K562 (cell line): ENCODE results near the gene LZTS2. TPM values are rescaled to one million over a fixed set of nuclear protein-coding genes. Genes with fewer than 3 reads are reported as not detected.

Source experiments
- CHD1 ChIP-seq: fragments of 200-600 bp; sonication (generic); IDR thresholded peaks from one replicate; pipeline ENCODE4 v1.6.1; 2012; ENCODE audit warnings: mild to moderate bottlenecking, moderate library complexity, low read length, inconsistent platforms
- CREB3L1 ChIP-seq: fragments of 450-650 bp; IDR thresholded peaks from 2 replicates; pipeline ENCODE4 v1.6.1; 2014; ENCODE audit warnings: low read depth, mild to moderate bottlenecking, moderate library complexity, borderline replicate concordance
- CTBP1 ChIP-seq: fragments of 450-650 bp; IDR thresholded peaks from 2 replicates; pipeline ENCODE4 v1.6.1; 2016; ENCODE audit warnings: borderline replicate concordance
- CXXC5 ChIP-seq: fragments of 250-450 bp; sonication (Bioruptor Pico); IDR thresholded peaks from 2 replicates; pipeline ENCODE4 v1.8.0; 2022; ENCODE audit warnings: inconsistent platforms, mild to moderate bottlenecking, moderate library complexity
- DNMT1 ChIP-seq: fragments of 450-650 bp; IDR thresholded peaks from 2 replicates; pipeline ENCODE4 v1.6.1; 2016; ENCODE audit warnings: antibody characterized with exemption, mild to moderate bottlenecking
- ETS2 ChIP-seq: IDR thresholded peaks from 2 replicates; pipeline ENCODE4 v1.6.1; 2016; ENCODE audit warnings: borderline replicate concordance, missing genetic modification characterization, mild to moderate bottlenecking, moderate library complexity, missing compliant biosample characterization; ENCODE audit not compliant: poor library complexity, severe bottlenecking
- FOXP4 ChIP-seq: sonication (generic); formaldehyde crosslinking; IDR thresholded peaks from 2 replicates; pipeline ENCODE4 v1.8.0; 2022; ENCODE audit warnings: mild to moderate bottlenecking, missing genetic modification reagents, borderline replicate concordance
- ID3 ChIP-seq, 2 experiments: fragments of 250-450 bp in 1 of 2; fragments of 450-650 bp in 1 of 2; sonication (Bioruptor Pico) in 1 of 2; IDR thresholded peaks; 2 replicates each; pipeline versions ENCODE4 v1.6.1 to v1.8.0; 2016 to 2021; ENCODE audit warnings: mild to moderate bottlenecking in 2 of 2, moderate library complexity in 2 of 2, missing compliant biosample characterization in 1 of 2, missing genetic modification characterization in 1 of 2
- MNT ChIP-seq, 2 experiments: fragments of 450-650 bp; conservative IDR thresholded peaks; 2 replicates each; pipeline ENCODE4 v1.6.1; 2017; ENCODE audit warnings: mild to moderate bottlenecking in 2 of 2, moderate library complexity in 2 of 2
- NCOA2 ChIP-seq, 2 experiments: fragments of 450-650 bp; IDR thresholded peaks; 2 replicates each; pipeline ENCODE4 v1.6.1; 2018; ENCODE audit warnings: mild to moderate bottlenecking in 2 of 2, moderate library complexity in 1 of 2; ENCODE audit not compliant: partially characterized antibody in 2 of 2
- NR2F6 ChIP-seq: fragments of 450-650 bp; formaldehyde crosslinking; IDR thresholded peaks from 2 replicates; pipeline ENCODE4 v1.4.0; 2020; ENCODE audit warnings: mild to moderate bottlenecking
- PHB2 ChIP-seq: fragments of 450-650 bp; IDR thresholded peaks from 2 replicates; pipeline ENCODE4 v1.6.1; 2017; ENCODE audit warnings: low read depth
- PML ChIP-seq: IDR thresholded peaks from 2 replicates; pipeline ENCODE4 v1.6.1; 2012; ENCODE audit warnings: low read length, inconsistent platforms
- ZBTB2 ChIP-seq: fragments of 450-650 bp; IDR thresholded peaks from 2 replicates; pipeline ENCODE4 v1.6.1; 2016; ENCODE audit warnings: antibody characterized with exemption
- ZNF77 ChIP-seq: fragments of 250-450 bp; sonication (Bioruptor Pico); IDR thresholded peaks from 2 replicates; pipeline ENCODE4 v1.5.0; 2020
- polyA plus RNA-seq, 8 experiments: library from polyadenylated mRNA; depleted of rRNA in 4 of 8; stranded (reverse) in 5 of 8; unstranded in 3 of 8; fragments of >200 nt; fragmentation: Nextera tagmentation in 2 of 8; fragmentation: Illumina TruSeq in 1 of 8; extraction: Ambion mirVana in 2 of 8; extraction: Trizol in 1 of 8; gene quantifications; 2 replicates each; pipeline versions ENCODE4 v1.2.1 to v1.2.3, GENCODE V29; 2011 to 2014; ENCODE audit warnings: inconsistent platforms in 1 of 8, missing spikeins in 1 of 8
- total RNA-seq, 7 experiments: library from RNA; depleted of rRNA in 6 of 7; stranded (reverse); fragments of >200 nt in 6 of 7; fragmentation: Illumina TruSeq in 2 of 7; extraction: Trizol in 2 of 7; gene quantifications; 2 replicates each; pipeline versions ENCODE4 v1.2.1 to v1.2.3, GENCODE V29; 2011 to 2021; ENCODE audit warnings: low replicate concordance in 1 of 7

Gene LZTS2
- total and polyA plus RNA-seq, 9 of the 15 experiments (the other 6 are each of a cell fraction or from before 2014, with no cell fraction given), result 0.23 to 42.5 (median 14.7) TPM

- TF ChIP-seq FOXP4 (CRISPR knock-in tag) (no peak), NCOA2 (IDR thresholded peaks at IDR 0.05; ENCODE audit: partially characterized antibody in 2 of 2) (no peak), ETS2 (tag) (no peak), ZNF77 (CRISPR knock-in tag) (no peak), CTBP1 (peak; percentile 72; the same call in 1 of the 2 replicates), PHB2 (no peak), CXXC5 (CRISPR knock-in tag) (peak; percentile 60), NR2F6 (no peak), ZBTB2 (no peak), DNMT1 (no peak), ID3 (CRISPR knock-in tag; IDR thresholded peaks at IDR 0.05) (no peak), ID3 (tag; IDR thresholded peaks at IDR 0.05) (no peak), CREB3L1 (no peak), MNT (conservative IDR thresholded peaks at IDR 0.05) (peak; percentile 47 to 51; a peak in 2 of 4 replicates), CHD1 (no peak), PML (no peak)
Observed at GRCh38 chr10:101011517-101012423, 12.2 kb downstream of the LZTS2 start (continued).
